ENCODE measurements around the gene CCDC171.

GRCh38 chr9:15576350-15577050 lies 23.7 kb downstream of the CCDC171 start:
- TF ChIP-seq RAD21 (IDR thresholded peaks at IDR 0.05; ENCODE audit: insufficient read depth, low read depth, low read length) (no peak), JUND (IDR thresholded peaks at IDR 0.05; ENCODE audit: low read depth, low read length) (no peak), CTCF (IDR thresholded peaks at IDR 0.05 in 2 of 3, conservative IDR thresholded peaks at IDR 0.05 in 1 of 3; ENCODE audit: control insufficient read depth in 2 of 3, extremely low read depth in 1 of 3, insufficient read depth in 1 of 3, low read depth in 3 of 3, low read length in 3 of 3) (no peak), USF2 (IDR thresholded peaks at IDR 0.05; ENCODE audit: borderline replicate concordance, low read depth, low read length) (no peak), SRF (IDR thresholded peaks at IDR 0.05; ENCODE audit: low read depth in 2 of 2, low read length in 2 of 2) (no peak), TAF1 (IDR thresholded peaks at IDR 0.05; ENCODE audit: borderline replicate concordance, low read depth, low read length) (no peak), SKIL (IDR thresholded peaks at IDR 0.05; ENCODE audit: low read depth, poor library complexity, severe bottlenecking) (no peak), ATF3 (IDR thresholded peaks at IDR 0.05; ENCODE audit: borderline replicate concordance, extremely low read depth, low read depth, low read length) (no peak), PRDM15 (CRISPR knock-in tag; IDR thresholded peaks at IDR 0.05) (no peak), CBFB (IDR thresholded peaks at IDR 0.05; ENCODE audit: low read depth) (no peak), MAX (IDR thresholded peaks at IDR 0.05; ENCODE audit: low read depth, low read length) (no peak), EGR1 (IDR thresholded peaks at IDR 0.05; ENCODE audit: borderline replicate concordance in 1 of 2, low read depth in 2 of 2, low read length in 2 of 2) (no peak), POLR2A (IDR thresholded peaks at IDR 0.05; ENCODE audit: low read depth, low read length) (no peak)

Measured in GM12878 (cell line).